Thyroid gland (tissue), 4 donors: ENCODE results near the gene SUPT7L.

Source experiments
- CTCF ChIP-seq, 6 experiments: fragments of 200-600 bp in 3 of 6; fragments of 450-650 bp in 3 of 6; sonication (generic) in 3 of 6; IDR thresholded peaks; one replicate each; pipeline ENCODE4 v1.5.1; 2016 to 2019; ENCODE audit warnings: antibody characterized with exemption in 6 of 6, mild to moderate bottlenecking in 2 of 6, inconsistent platforms in 1 of 6, moderate library complexity in 1 of 6
- POLR2A ChIP-seq, 2 donors: fragments of 450-650 bp; IDR thresholded peaks; one replicate each; pipeline ENCODE4 v1.6.1; 2017; ENCODE audit warnings: antibody characterized with exemption in 2 of 2, mild to moderate bottlenecking in 2 of 2, moderate library complexity in 1 of 2

- TF ChIP-seq CTCF (IDR thresholded peaks at IDR 0.05) (no peak), POLR2A (IDR thresholded peaks at IDR 0.05) (no peak)
These were observed 38.3 kb upstream of the SUPT7L start for GRCh38 chr2:27701676-27702075.
